ENCODE results near the gene RCSD1.
A peak's percentile ranks its signal among the peaks of the same experiment; 100 is the strongest.

Gene RCSD1

DNA sequence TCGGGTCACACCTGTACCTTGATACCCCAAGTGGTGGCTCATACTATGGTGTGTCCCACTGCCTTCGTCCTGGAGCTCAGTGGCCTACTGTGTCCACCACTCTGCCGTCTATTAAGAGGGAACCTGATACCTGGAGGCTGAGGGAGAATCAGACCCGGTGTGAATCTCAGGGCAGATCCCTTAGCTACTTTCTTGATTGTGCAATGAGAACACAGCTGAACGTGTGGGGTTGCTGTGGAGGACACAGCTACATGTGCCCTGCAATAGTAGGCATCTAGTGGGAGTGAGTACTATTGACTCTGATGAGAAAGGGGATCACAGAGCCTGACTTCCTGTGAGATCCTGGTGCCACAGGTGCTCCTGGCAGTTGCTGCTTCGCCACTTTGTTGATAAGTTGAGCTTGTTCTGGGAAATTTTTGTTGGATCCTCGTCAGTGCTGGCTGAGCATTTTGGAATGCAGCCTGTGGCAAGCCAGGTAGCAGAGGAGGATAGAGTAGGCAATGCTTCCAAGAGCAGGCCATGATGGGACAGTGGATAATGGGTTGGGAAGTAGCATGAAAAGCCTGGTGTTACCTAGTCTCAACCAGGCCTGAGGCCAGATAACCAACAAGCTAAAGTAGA lies 63.5 kb downstream of the RCSD1 start:
- DNase-seq: no peak

- DNase-seq: no peak
Observed at GRCh38 chr1:167694691-167695090, 64.7 kb downstream of the RCSD1 start.

GRCh38 chr1:167695147-167695546 lies 65.1 kb downstream of the RCSD1 start:
- DNase-seq: no peak

- DNase-seq: no peak
Observed at GRCh38 chr1:167695756-167696561, 65.9 kb downstream of the RCSD1 start.

DNA sequence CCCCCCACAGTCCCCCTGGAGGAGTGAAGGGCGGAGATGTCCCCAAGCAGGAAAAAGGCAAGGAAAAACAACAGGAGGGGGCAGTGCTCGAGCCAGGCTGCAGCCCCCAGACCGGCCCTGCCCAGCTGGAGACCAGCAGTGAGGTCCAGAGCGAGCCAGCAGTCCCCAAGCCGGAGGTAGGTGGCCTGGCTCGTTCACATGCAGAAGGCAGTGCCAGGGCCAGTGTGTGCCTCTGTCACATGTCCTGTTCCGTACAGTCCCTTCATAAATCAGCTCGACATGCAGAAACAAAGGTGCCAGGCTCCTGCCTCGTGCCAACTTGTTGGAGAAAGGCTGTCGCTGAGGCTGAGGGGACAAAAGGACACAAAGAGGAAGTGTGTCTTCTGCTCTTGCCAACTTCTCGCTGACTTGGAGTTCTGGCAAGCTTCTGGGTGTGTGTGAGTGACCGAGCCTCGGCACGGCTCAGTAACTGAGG lies 67.7 kb downstream of the RCSD1 start:
- DNase-seq: peak in 1 of 2 experiments; percentile 24

GRCh38 chr1:167698313-167698712 lies 68.3 kb downstream of the RCSD1 start:
- no peak for DNase-seq

DNA sequence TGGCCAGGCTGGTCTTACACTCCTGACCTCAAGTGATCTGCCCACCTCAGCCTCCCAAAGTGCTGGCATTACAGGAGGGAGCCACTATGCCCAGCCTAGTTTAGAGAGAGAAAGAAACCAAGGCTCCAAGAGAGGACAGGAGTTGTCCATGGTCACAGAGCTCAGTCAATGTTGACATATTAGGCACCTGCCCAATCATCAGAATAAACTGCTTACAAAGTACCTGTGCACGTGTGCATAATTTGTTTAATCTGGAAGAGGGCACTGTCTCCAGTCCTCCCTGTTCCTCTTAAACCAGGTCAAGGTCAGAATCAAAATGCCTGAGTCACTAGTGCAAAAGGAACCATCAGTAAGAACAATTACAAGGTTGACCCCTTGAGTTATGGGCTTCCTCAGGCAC lies 71.5 kb downstream of the RCSD1 start:
- no peak for DNase-seq

DNA sequence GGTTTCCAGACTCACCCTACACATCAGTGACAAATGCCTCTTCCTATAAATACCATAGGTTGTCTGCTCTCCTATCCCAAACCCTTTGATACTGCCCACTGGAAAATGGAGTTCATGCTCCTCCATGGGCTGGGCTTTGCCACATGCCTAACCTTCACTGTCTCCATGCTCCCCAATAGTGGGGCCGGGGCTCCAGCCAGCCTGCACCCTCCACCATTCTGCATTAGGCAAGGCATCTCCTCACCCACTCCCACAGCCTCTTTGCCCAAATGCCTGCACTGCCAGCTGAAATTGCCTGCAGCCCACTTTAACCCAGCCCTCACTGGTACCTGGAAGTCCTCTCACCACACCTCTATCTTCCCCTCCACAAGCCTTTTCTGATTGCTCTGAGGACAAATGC lies 73.5 kb downstream of the RCSD1 start:
- no peak for DNase-seq

- DNase-seq: no peak
Observed at GRCh38 chr1:167704715-167705114, 74.7 kb downstream of the RCSD1 start.

GRCh38 chr1:167705250-167705649 lies 75.2 kb downstream of the RCSD1 start:
- no peak for DNase-seq

DNA sequence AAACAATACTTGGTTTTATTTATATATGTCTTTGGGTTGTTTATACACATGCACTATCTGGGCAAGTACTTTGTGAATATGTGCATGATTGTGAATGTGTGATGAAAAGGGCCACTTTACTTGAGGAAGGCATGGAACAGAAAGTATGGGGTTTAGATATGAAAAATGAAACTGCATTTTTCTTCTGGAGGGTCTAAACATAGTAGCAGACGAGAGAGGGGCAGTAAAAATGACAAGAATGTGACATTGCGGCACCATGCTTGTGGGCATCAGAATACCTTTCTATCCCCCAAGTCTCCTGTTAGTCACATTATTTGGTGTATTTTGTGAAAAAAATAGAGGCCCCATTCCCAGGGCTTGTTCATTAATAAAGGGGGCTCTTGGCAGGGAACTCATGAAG lies 76.3 kb downstream of the RCSD1 start:
- DNase-seq: no peak

DNA sequence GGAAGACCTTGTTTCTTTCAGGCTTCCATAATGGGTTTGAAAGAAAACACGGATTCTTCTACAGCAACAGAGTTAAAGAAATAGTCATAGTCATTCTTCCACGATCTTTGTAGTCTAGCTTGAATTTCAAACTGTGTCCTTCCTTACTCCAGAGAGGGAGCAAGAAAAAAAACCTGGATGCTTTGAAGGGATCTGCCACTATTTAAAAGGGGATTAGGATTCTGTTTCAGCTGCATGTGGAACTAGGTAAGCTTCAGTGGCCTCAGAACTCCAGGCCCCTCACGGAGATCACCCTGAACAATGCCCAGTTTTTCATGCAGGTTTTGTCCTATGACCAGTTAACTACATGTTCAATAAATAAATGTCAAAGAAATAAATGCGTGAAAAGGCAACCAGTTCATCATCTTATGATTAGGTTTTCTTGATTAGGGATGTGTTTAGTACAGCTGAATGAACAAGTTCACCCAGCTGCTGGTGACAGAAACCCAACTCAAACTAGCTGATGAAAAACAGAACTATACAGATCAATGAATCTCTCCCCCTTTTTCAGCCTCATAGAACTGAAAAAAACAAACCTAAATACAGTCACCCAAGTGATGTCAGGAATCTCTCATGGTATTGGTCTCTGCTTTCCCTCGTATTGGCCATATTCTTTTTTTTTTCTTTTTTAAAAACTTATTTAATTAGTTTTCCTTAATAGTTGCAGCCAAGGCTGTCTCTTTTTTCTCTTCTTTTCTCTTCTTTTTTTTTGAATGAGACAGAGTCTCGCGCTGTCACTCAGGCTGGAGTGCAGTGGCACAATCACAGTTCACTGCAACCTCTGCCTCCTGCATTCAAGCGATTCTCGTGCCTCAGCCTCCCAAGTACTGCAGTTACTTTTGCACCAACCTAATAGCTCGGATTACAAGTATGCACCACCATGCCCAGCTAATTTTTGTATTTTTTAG lies 77.2 kb downstream of the RCSD1 start:
- DNase-seq: no peak

DNA sequence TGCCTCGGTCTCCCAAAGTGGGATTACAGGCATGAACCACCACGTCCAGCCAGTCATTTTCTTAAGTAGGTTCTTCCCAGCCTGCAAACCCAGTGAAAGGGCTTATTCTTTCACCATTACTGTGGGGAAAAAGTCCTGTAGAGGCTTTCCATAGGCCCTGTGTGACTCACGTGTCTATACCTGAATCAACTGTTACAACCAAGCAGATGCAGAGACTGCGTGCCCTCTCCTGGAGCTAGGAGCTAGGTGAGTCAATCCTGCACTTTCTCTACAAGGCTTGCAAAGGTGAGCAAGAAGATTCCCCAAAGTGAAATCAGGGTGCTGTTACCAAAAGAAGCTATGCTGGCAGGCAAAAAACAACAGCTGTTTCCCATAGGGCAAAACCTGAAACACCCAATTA lies 77.9 kb downstream of the RCSD1 start:
- no peak for DNase-seq

DNA sequence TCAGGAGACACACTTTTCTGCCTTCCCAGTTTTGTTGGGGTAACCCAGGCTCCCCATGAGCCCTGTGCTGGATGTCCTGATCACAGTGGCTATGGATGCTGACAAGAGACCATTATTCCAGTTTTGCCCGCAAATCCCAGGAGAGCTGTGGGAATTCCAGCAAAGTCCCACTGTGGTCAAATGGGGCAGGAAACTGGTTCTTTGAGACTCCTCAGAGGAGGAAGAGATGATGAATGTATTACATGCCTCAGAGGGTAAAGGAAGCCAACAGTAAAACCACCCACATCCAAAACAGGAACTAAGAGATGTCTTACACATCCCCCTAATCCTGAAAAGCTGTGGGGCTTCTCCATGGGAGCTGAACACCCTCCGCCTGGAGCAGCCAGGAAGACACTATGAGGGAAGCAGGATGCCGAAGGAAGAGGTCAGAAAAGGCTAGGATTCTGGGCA lies 78.9 kb downstream of the RCSD1 start:
- DNase-seq: no peak

DNA sequence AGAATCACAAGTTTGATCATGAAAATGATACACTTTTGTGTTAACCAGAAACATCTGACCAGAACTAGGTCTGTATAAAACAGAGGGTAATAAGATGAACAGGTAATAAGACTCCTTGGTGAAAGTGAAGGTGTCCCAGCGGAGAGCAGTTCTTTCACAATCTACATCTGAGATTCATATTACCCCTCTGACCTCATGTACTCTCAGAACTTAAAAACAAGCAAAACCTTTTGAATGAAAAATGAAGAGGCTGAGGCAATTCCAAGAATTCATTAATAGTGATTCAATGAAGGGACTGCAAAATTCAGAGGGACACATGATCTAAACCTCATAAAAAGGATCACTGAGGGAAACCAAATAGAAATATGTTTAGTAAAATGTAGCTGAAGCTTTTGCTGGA lies 80.8 kb downstream of the RCSD1 start:
- DNase-seq: no peak

GRCh38 chr1:167711797-167712196 lies 81.8 kb downstream of the RCSD1 start:
- no peak for DNase-seq

DNA sequence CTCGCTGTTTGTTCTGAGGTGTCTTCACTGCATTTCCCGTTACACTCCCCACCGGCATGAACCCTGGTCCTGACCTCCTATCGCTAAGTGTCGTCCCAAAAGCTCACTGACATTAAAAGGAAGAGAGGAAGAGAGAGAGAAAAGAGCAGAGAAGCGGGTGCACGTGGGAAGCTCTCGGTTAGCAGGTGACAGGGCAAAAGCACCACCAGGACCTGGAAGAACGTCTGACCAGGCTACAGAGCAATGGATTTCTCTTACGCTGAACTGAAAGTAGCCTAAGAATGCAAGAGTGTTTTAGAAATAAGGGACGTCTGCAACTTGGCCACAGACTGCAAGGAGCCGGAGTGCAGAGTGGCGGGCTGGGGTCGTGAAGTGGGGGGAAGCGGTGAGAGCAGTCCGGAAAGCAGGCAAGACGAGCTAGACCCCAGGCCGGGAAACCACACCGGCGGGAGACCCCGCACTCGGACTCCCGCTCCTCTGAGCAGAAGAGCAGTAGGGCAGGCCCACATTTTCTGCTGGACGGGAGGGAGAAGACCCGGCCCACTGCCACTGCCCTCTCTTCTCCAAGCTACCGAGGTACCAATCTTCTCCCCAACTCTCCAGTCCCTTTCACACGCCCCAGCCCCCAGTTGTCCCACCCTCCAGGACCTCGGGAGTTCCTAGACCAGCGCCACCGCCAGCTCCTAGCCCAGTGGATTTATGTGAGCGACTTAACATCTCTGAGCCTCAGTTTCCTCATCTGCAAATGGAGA lies 83.5 kb downstream of the RCSD1 start:
- DNase-seq: peak; percentile 28 to 33

- no peak for DNase-seq
Observed at GRCh38 chr1:167714098-167714438, 84.0 kb downstream of the RCSD1 start.

GRCh38 chr1:167714439-167715156 lies 84.6 kb downstream of the RCSD1 start:
- DNase-seq: peak; percentile 84 to 86

GRCh38 chr1:167715157-167715999 lies 85.3 kb downstream of the RCSD1 start:
- DNase-seq: peak; percentile 83 to 92

DNA sequence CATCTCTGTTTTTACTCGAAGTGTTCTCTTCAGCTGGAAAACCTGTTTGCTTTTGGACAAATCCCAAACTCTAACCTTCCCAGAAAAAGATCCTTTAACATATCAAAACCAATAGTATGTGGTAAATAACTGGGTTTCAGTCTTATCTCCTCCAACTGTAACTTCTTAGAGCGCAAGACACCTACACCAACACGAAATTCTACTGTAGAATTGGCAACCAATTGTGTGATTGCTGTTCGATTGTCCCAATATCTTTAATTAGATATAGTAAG lies 85.9 kb downstream of the RCSD1 start:
- no peak for DNase-seq

Data from SHP77 (cell line).